Ishikawa (cell line): Measurements from ENCODE around the gene PLD1.

Experiments used
- CEBPB ChIP-seq: IDR thresholded peaks from 2 replicates; pipeline ENCODE4 v1.6.1; 2012
- CREB1 ChIP-seq: IDR thresholded peaks from 2 replicates; pipeline ENCODE4 v1.6.1; 2012; ENCODE audit warnings: low read depth
- TAF1 ChIP-seq: IDR thresholded peaks from 2 replicates; pipeline ENCODE4 v1.6.1; 2012; ENCODE audit warnings: low read depth, mild to moderate bottlenecking
- USF1 ChIP-seq: IDR thresholded peaks from 2 replicates; pipeline ENCODE4 v1.6.1; 2012
- YY1 ChIP-seq: IDR thresholded peaks from 2 replicates; pipeline ENCODE4 v1.6.1; 2012; ENCODE audit warnings: low read depth
- ZBTB7A ChIP-seq: IDR thresholded peaks from 2 replicates; pipeline ENCODE4 v1.6.1; 2012; ENCODE audit warnings: low read depth

GRCh38 chr3:171760477-171760876 is 49.8 kb downstream of the PLD1 start:
- TF ChIP-seq CREB1 (no peak), ZBTB7A (no peak), CEBPB (no peak), USF1 (no peak), YY1 (no peak), TAF1 (no peak)
